Measurements from ENCODE around the gene OR4N2. TPM values are rescaled to one million over a fixed set of nuclear protein-coding genes. Genes with fewer than 3 reads are reported as not detected.
A peak's percentile ranks its signal among the peaks of the same experiment; 100 is the strongest.
"Not testable (repeated sequence)": the region's sequence is repeated elsewhere in the genome, so short reads cannot be mapped to it uniquely, and the experiment has no call there.

OR4N2 gene
- total RNA-seq, 6 donors from 2014 or later: not detected

- H3K27ac ChIP-seq, H3K27me3 ChIP-seq, H3K36me3 ChIP-seq, H3K9me3 ChIP-seq, DNase-seq, H3K4me1 ChIP-seq, H3K4me3 ChIP-seq: not testable (repeated sequence)
- WGBS, 2 donors: 69 to 70% methylated on average over 7 of the region's 7 CpGs
- ATAC-seq (ENCODE audit: low FRiP score in 2 of 2): peak in 1 of 2 donors; percentile 49
These were observed 15.4 kb upstream of the OR4N2 start for GRCh38 chr14:19788150-19788549.

DNA sequence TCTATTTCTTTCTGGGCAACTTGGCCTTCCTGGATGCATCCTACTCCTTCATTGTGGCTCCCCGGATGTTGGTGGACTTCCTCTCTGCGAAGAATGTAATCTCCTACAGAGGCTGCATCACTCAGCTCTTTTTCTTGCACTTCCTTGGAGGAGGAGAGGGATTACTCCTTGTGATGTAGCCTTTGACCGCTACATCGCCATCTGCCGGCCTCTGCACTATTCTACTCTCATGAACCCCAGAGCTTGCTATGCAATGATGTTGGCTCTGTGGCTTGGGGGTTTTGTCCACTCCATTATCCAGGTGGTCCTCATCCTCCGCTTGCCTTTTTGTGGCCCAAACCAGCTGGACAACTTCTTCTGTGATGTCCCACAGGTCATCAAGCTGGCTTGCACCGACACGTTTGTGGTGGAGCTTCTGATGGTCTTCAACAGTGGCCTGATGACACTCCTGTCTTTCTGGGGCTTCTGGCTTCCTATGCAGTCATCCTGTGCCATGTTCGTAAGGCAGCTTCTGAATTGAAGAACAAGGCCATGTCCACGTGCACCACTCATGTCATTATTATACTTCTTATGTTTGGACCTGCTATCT lies 7.0 kb upstream of the OR4N2 start:
- ATAC-seq (ENCODE audit: low FRiP score in 2 of 2); DNase-seq; H3K4me3 ChIP-seq; H3K27me3 ChIP-seq; H3K36me3 ChIP-seq; H3K9me3 ChIP-seq; H3K27ac ChIP-seq; H3K4me1 ChIP-seq: not testable (repeated sequence)
- WGBS, 2 donors: 73 to 74% methylated on average over 10 of the region's 10 CpGs

DNA sequence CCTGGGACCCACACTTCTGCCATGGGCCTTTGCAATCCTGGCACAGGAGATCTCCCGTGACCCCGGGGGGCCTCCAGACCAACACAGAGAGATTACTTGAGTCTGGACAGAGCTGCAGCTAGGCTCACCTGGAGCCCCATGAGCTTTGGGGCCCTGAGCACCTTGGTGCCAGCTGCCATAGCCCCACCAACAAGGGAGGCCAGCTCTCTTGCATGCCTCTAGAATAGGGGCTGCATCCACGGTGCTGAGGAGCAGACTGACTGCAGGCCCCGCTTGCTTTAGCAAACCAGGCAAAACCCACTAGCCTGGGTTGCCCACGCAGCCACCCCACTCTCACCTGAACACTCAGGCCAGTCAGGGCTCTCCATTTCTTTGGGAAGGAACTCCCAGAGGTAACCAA lies 3.7 kb upstream of the OR4N2 start:
- no peak for TF ChIP-seq EP300 (IDR thresholded peaks at IDR 0.05)
- TF ChIP-seq POLR2AphosphoS5 (IDR thresholded peaks at IDR 0.05): no peak
- TF ChIP-seq POLR2A (IDR thresholded peaks at IDR 0.05): no peak
- no peak for TF ChIP-seq CTCF (IDR thresholded peaks at IDR 0.05)
- Histone ChIP-seq H3K9me3 (no peaks in the 10 kb centered on the region), H3K27me3 (no peaks in the 10 kb centered on the region), H3K4me3 (no peak overlapping the region), H3K27ac (no peak overlapping the region), H3K36me3 (no peaks in the 10 kb centered on the region), H3K4me1 (no peaks in the 10 kb centered on the region)
- peak; percentile 18 to 65 for ATAC-seq (ENCODE audit: low FRiP score in 2 of 2)
- peak in 1 of 2 donors; percentile 24 for DNase-seq
- WGBS, 2 donors: 89 to 94% methylated on average over 4 to 5 of the region's 5 CpGs

- DNase-seq (peak in 1 of 2 donors; percentile 46), ATAC-seq (ENCODE audit: low FRiP score in 2 of 2) (peak; percentile 31 to 61)
- Histone ChIP-seq H3K4me1 (no peaks in the 10 kb centered on the region), H3K27me3 (no peaks in the 10 kb centered on the region), H3K36me3 (no peaks in the 10 kb centered on the region), H3K4me3 (no peak overlapping the region), H3K9me3 (no peaks in the 10 kb centered on the region), H3K27ac (no peak overlapping the region)
- no peak for TF ChIP-seq EP300 (IDR thresholded peaks at IDR 0.05)
- no peak for TF ChIP-seq POLR2AphosphoS5 (IDR thresholded peaks at IDR 0.05)
- no peak for TF ChIP-seq POLR2A (IDR thresholded peaks at IDR 0.05)
- TF ChIP-seq CTCF (IDR thresholded peaks at IDR 0.05): no peak
- WGBS, 2 donors: 85 to 87% methylated on average over 15 to 17 of the region's 17 CpGs
These were observed 3.1 kb upstream of the OR4N2 start for GRCh38 chr14:19800282-19801117.

DNA sequence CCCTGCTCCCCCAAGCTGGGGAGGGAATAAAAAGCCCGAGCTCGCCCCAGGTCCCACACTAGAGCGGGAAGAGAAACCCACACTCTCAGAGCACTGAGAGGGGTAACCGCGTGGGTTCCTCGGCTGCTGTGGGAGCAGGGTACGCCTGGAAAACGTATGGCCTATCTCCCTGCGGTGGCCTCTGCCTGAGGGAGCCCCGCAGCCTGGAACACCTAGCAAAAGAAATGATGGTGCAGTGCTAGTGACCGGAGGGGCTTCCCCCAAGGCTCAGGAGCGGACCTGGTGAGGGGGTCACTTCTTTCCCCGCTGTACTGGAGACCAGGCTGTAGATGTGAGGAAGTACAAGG lies 2.5 kb upstream of the OR4N2 start:
- Histone ChIP-seq H3K4me1 (no peaks in the 10 kb centered on the region), H3K36me3 (no peaks in the 10 kb centered on the region), H3K27ac (no peak overlapping the region), H3K9me3 (no peaks in the 10 kb centered on the region), H3K4me3 (no peak overlapping the region), H3K27me3 (no peaks in the 10 kb centered on the region)
- DNase-seq (no peak), ATAC-seq (ENCODE audit: low FRiP score in 2 of 2) (peak; percentile 23 to 27)
- TF ChIP-seq POLR2A (IDR thresholded peaks at IDR 0.05) (no peak), CTCF (IDR thresholded peaks at IDR 0.05) (no peak), EP300 (IDR thresholded peaks at IDR 0.05) (no peak), POLR2AphosphoS5 (IDR thresholded peaks at IDR 0.05) (no peak)
- 78 to 85% methylated on average over 13 of the region's 13 CpGs for WGBS, 2 donors

- not testable (repeated sequence) for H3K36me3 ChIP-seq, DNase-seq
- 49 to 62% methylated on average over 4 of the region's 4 CpGs for WGBS, 2 donors
These were observed 9.8 kb downstream of the OR4N2 start for GRCh38 chr14:19813171-19813920.

DNA sequence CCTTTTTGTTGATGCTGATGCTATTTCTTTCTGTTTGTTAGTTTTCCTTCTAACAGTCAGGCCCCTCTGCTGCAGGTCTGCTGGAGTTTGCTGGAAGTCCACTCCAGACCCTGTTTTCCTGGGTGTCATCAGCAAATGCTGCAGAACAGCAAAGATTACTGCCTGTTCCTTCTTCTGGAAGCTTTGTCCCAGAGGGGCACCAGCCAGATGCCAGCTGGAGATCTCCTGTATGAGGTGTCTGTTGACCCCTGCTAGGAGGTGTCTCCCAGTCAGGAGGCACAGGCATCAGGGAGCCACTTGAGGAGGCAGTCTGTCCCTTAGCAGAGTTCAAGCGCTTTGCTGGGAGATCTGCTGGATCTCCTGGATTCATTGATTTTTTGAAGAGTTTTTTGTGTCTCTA lies 16.3 kb downstream of the OR4N2 start:
- not testable (repeated sequence) for DNase-seq; H3K36me3 ChIP-seq; H3K4me1 ChIP-seq; H3K27ac ChIP-seq; H3K4me3 ChIP-seq; ATAC-seq (ENCODE audit: low FRiP score in 2 of 2); H3K27me3 ChIP-seq; H3K9me3 ChIP-seq
- WGBS, 2 donors: 81 to 83% methylated on average over 1 of the region's 1 CpG

More at GRCh38 chr14:19813171-19813920, 9.8 kb downstream of the OR4N2 start:
- H3K27ac ChIP-seq; ATAC-seq (ENCODE audit: low FRiP score in 2 of 2); H3K9me3 ChIP-seq; H3K4me1 ChIP-seq; H3K4me3 ChIP-seq; H3K27me3 ChIP-seq: not testable (repeated sequence)

GRCh38 chr14:19821016-19821415 lies 17.4 kb downstream of the OR4N2 start:
- 70 to 75% methylated on average over 6 of the region's 6 CpGs for WGBS, 2 donors
- peak in 1 of 2 donors; percentile 30 for ATAC-seq (ENCODE audit: low FRiP score in 2 of 2)

More at GRCh38 chr14:19821016-19821415, 17.4 kb downstream of the OR4N2 start:
- H3K9me3 ChIP-seq, H3K4me1 ChIP-seq, H3K27me3 ChIP-seq, H3K4me3 ChIP-seq, DNase-seq, H3K36me3 ChIP-seq, H3K27ac ChIP-seq: not testable (repeated sequence)

Data from upper lobe of left lung (tissue), 6 donors.